IPS-NIHi7 (cell line): ENCODE data around the gene TOMM40L.
A peak's percentile ranks its signal among the peaks of the same experiment; 100 is the strongest.
"Not testable (repeated sequence)": the region's sequence is repeated elsewhere in the genome, so short reads cannot be mapped to it uniquely, and the experiment has no call there.

Experiments
- DNase-seq: peaks from one replicate; pipeline ENCODE4 v3.0.0; 2012; ENCODE audit warnings: mixed read lengths; ENCODE audit errors: extremely low spot score

TOMM40L gene

GRCh38 chr1:161222175-161223019, 3.5 kb upstream of the TOMM40L start:
- DNase-seq, result no peak

- DNase-seq, result no peak
Observed at GRCh38 chr1:161223805-161224694, 1.8 kb upstream of the TOMM40L start.

- not testable (repeated sequence) for DNase-seq
Observed at GRCh38 chr1:161224695-161225087, 1.2 kb upstream of the TOMM40L start.

- DNase-seq, result no peak
Observed at GRCh38 chr1:161225178-161225533, 704 bp upstream of the TOMM40L start.

- DNase-seq, result no peak
Observed at GRCh38 chr1:161226320-161226711, 456 bp downstream of the TOMM40L start.

- no peak for DNase-seq
Observed at GRCh38 chr1:161226759-161227158, 899 bp downstream of the TOMM40L start.

- DNase-seq, result peak; percentile 76
Observed at GRCh38 chr1:161227196-161227871, 1.5 kb downstream of the TOMM40L start.

- no peak for DNase-seq
Observed at GRCh38 chr1:161228032-161228431, 2.2 kb downstream of the TOMM40L start.

- DNase-seq, result peak; percentile 38
Observed at GRCh38 chr1:161229896-161230295, 4.0 kb downstream of the TOMM40L start.

GRCh38 chr1:161230762-161231161, 4.9 kb downstream of the TOMM40L start:
- no peak for DNase-seq

- no peak for DNase-seq
Observed at GRCh38 chr1:161233102-161233501, 7.2 kb downstream of the TOMM40L start.

- DNase-seq, result no peak
Observed at GRCh38 chr1:161235957-161236775, 10.3 kb downstream of the TOMM40L start.

- no peak for DNase-seq
Observed at GRCh38 chr1:161238039-161238473, 12.2 kb downstream of the TOMM40L start, which contains the start of gene NR1I3. TSS of gene NR1I3 (minus strand) at chr1:161238203. CDS start at chr1:161236565, 1,638 bp downstream.

- DNase-seq, result no peak
Observed at GRCh38 chr1:161241682-161242081, 15.8 kb downstream of the TOMM40L start.

- no peak for DNase-seq
Observed at GRCh38 chr1:161242313-161242712, 16.5 kb downstream of the TOMM40L start.

GRCh38 chr1:161244888-161245287, 19.0 kb downstream of the TOMM40L start:
- DNase-seq, result no peak

- not testable (repeated sequence) for DNase-seq
Observed at GRCh38 chr1:161250100-161250499, 24.2 kb downstream of the TOMM40L start.

GRCh38 chr1:161250829-161251228, 25.0 kb downstream of the TOMM40L start:
- no peak for DNase-seq

- no peak for DNase-seq
Observed at GRCh38 chr1:161251579-161251978, 25.7 kb downstream of the TOMM40L start.

GRCh38 chr1:161255302-161255701, 29.4 kb downstream of the TOMM40L start:
- DNase-seq, result not testable (repeated sequence)

GRCh38 chr1:161255955-161256520, 30.2 kb downstream of the TOMM40L start:
- DNase-seq, result not testable (repeated sequence)
